OCI-M1 (cell line): ENCODE results near the gene MNS1.
"Not testable (repeated sequence)": the region's sequence is repeated elsewhere in the genome, so short reads cannot be mapped to it uniquely, and the experiment has no call there.

Experiments used
- DNase-seq: peaks from one replicate; lab custom pipeline; 2025; lab: John Stamatoyannopoulos, UW

Gene MNS1

DNA sequence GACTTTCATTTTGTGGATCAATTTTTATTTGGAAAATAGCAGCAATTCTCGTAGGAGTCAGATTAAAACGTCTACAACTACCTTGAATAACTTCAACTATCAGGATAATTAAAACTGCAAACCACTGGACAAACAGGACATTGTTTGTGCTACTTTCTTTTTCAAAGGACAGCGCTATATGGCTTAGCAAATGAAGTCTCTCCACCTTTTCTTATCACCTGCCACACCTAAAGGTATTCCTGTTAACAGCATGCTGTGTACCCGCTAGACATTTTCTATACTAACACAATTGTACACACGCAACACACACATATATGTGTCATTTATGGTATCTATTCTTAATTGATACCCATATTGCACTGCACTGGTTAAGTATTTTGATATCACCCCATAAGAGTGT lies 19.2 kb downstream of the MNS1 start:
- no peak for DNase-seq

GRCh38 chr15:56442354-56442753 lies 22.6 kb downstream of the MNS1 start:
- no peak for DNase-seq

DNA sequence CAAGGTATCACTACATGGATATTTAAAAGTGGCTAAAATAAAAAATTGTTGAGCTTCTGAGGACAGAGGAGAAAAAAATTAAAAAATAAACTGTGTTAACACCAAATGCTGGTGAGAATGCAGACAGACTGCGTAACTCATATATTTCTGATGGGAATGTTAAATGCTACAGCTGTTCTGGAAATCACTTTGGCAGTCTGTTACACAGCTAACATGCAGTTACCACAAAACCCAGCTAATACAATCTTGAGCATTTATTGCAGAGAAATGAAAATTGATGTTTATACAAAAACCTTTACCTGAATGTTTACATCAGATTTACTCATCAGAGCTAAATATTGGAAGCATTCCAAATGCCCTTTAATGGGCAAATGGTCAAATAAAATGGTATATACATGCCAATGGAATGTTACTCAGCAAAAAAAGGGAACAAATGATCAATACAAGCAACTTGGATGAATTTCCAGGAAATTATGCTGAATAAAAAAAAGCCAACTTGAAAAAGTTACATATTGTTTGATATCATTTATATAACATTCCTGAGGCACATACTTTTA lies 24.6 kb downstream of the MNS1 start:
- no peak for DNase-seq

DNA sequence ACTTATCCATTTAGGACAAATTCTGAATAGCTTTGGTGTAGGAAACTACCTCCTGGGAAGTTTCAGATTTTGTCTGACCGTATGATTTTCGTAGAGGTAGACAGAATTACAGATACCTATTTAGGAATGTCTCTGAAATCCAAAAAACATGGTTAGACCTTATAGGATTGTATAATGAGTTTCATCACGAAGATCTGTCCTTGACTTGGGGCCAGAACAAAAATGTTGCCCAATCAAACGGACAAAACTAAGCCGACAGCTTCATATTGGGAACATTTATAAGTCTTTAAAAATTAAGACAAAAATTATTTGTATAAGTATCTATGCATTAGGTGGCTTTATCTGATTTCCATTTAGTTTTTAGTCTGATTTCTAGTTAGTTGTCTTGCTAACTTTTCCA lies 32.6 kb downstream of the MNS1 start:
- DNase-seq = no peak

- DNase-seq = peak; percentile 77
Measured at GRCh38 chr15:56428821-56429458, 36.0 kb downstream of the MNS1 start.

- no peak for DNase-seq
Measured at GRCh38 chr15:56425976-56426375, 39.0 kb downstream of the MNS1 start.

DNA sequence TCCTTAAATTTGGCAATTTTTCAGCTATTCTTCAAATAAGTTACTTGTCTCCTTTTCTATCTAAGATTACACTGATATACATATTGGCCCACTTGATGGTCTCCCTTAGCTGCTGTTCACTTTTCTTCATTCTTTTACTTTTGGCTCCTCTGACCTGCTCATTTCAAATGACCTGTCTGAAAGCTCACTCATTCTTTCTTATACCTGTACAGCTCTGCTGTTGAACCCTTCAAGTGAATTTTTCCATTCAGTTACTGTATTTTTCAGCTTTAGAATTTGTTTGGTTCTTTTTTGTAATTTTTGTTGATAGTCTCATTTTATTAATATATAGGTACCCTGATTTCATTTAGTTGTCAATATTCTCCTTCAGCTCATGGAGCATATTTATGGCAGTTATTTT lies 39.7 kb downstream of the MNS1 start:
- no peak for DNase-seq

- not testable (repeated sequence) for DNase-seq
Measured at GRCh38 chr15:56413114-56413733, 51.7 kb downstream of the MNS1 start.

GRCh38 chr15:56411122-56411749 lies 53.7 kb downstream of the MNS1 start:
- no peak for DNase-seq

GRCh38 chr15:56410721-56411120 lies 54.2 kb downstream of the MNS1 start:
- peak; percentile 8 for DNase-seq

DNA sequence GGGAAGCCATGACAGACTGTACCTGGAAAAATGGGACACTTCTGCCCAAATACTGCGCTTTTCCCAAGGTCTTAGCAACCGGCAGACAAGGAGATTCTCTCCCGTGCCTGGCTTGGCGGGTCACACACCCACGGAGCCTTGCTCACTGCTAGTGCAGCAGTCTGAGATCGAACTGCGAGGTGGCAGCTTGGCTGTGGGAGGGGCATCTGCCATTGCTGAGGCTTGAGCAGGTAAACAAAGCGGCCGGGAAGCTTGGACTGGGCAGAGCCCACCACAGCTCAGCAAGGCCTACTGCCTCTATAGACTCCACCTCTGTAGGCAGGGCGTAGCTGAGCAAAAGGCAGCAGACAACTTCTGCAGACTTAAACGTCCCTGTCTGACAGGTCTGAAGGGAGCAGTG lies 65.7 kb downstream of the MNS1 start:
- DNase-seq = not testable (repeated sequence)

- DNase-seq = not testable (repeated sequence)
Measured at GRCh38 chr15:56397325-56397724, 67.6 kb downstream of the MNS1 start.

DNA sequence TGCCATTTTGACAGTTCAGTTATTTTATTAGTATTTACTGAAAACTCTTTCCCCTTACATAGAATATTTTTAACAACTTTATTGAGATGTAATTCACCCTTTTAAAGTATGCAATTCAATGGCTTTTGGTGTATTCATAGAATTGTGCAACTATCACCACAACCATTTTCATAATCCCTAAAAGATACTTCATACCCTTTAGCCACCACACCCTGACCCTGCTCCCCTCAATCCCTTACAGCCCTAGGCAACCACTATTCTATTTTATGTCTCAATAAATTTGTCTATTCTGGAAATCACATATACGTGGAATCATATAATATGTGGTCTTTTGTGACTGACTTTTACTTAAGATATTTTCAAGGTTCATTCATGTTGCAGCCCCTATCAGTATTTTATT lies 70.0 kb downstream of the MNS1 start:
- DNase-seq = no peak

GRCh38 chr15:56393277-56393676 lies 71.7 kb downstream of the MNS1 start:
- DNase-seq = no peak

- peak; percentile 38 for DNase-seq
Measured at GRCh38 chr15:56390739-56391267, 74.1 kb downstream of the MNS1 start.

DNA sequence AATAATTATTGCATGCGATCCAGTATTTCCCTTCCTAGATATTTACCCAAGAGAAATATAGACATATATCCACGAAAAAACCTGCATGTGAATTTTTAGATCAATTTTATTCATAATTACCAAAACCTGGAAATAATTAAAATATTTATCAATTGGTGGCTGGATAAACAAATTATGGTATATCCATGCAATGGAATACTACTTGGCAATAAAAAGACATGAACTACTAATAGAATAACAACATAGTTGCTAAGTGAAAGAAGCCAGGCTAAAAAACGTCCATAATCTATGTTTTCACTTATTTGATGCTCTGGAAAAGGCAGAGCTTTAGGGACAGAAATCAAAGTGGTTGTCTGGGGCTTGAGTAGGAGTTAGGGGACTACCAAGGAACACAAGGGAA lies 79.0 kb downstream of the MNS1 start:
- no peak for DNase-seq

DNA sequence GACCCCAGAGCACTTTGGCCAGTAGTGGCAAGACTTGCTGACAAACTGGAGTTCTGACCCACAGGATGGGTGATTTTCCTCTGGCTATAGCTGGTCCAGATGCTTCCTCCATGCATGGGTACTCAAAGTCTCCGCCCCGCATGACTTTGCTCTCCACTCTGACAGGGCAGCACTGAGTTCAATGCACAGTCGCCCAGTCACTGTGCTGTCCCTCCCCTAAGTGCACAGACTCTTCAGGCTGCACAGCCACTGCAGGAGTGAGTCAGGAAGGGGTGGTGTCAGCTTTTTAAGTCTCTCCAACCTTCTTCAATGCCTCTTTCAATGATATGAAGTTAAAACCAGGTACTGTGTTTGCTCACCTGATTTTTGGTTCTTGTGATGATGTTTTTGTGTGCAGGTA lies 81.9 kb downstream of the MNS1 start:
- DNase-seq = peak; percentile 14
